ENCODE data around the gene C13orf46.
"Not testable (repeated sequence)": the region's sequence is repeated elsewhere in the genome, so short reads cannot be mapped to it uniquely, and the experiment has no call there.

C13orf46 gene

DNA sequence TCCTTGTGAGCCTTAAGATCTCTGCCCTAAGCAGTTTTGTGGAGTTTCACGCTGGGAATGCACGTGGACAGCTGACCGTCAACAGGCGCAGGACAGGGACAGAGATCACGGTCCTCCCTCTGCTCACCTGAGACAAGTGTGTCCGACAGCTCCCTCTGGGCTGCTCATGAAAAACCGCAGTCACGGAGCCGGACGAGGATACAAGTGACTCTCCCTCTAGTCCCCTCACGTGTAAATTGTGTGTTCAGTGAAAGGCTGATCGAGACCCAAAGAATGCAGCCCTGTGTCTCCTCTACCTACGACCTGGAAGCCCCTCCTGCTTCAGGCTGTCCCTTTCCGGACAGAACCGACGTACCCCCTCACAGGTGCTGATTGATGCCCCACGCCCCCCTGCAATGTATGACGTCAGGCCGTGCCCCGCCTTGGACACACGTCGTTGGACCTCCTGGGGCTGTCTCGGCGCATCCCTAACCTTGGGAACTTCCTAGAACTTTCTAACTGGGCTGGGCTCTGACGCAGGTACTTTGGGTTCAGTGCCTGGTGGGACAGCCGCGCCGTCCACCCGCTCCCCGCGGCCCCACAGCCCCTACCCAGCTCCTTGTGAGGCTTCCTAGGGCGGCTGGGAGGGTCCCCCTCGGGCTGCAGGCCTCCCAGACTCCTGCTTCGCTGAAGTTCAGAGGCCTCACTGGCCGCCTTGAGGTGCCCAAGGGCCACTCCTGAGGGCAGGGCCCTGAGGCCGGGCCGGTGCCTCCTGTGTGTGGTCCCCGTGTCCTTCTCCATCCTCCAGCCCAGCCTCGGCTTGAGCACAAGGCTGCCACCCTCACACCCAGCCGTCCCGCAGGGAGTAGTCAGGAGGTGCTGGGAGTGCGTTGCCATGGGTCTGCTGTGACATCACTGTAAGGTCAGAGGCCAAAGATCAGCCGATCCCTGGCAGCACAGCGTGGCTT lies at the start of gene C13orf46:
C13orf46 (minus strand) TSS at position 859 of the 947 bp plus-strand sequence; CDS start at position 780, 79 bp downstream.
- DNase-seq: no peak

DNA sequence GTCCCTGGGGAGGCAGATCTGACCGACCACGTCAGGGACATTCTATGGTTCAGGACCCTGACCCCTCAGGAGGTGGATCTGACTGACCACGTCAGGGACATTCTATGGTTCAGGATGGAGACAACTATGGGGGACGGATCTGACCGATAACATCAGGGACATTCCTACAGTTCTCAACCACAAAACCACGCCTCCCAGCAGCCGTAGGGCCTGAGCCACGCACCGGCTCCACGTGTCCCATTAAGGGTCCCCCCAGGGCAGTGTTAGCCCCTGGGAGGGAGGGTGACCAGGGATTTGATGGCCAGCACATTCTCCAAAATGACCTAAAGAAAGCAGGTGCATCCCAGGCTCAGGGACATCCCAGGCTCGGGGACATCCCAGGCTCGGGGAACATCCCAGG lies 49.0 kb upstream of the C13orf46 start:
- no peak for DNase-seq

DNA sequence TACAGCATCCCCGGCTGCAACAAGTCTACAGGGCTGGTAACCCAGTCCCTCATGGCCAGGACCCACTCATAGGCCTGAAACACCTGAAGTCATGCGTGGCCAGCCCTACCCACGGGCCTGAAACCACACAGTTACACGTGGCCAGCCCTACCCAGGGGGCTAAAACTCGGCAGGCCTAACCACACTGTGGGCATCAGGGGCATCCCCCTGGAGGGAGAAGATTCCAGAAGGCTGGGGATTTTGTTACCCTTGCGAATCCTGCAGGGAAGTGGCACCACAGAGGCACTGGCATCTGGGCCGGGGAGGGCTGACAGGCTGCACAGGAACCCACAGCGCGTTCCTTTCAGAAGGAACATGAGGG lies 48.4 kb upstream of the C13orf46 start:
- DNase-seq: no peak

DNA sequence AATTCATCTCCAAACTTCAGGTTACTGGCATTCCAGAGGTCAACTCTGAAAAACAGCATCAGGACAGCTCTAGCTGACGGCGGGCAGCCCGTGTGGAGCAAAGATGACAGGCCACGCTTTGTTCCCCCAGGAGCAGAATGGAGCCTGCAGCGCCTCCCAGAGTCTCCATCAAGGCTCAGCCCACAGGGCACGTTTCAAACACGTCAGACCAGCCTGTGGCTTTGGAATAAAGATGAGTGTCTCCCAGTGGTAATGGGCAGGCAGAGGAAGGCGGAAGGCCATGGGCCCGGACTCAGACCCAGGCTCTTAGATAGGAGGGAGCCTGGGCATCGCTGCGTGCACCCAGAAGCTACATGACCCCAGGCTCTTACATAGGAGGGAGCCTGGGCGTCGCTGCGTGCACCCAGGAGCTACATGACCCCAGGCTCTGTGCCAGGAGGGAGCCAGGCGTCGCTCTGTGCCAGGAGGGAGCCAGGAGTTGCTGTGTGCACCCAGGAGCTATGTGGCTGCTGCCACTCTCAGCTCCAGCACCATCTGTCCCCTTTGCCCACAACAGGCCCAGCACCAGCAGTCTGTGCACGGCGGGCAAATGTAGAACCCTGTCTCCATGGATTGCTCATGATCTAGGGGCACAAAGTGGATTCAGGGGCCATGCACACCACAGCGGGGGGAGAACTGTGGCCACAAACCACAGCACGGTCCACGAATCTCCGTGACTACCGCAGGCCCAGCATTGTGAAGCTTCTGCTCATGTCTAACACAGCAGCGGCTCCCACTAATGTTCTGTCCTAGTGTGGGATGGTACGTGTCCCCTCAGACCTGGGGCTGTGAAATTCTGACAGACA lies 47.8 kb upstream of the C13orf46 start:
- no peak for DNase-seq

DNA sequence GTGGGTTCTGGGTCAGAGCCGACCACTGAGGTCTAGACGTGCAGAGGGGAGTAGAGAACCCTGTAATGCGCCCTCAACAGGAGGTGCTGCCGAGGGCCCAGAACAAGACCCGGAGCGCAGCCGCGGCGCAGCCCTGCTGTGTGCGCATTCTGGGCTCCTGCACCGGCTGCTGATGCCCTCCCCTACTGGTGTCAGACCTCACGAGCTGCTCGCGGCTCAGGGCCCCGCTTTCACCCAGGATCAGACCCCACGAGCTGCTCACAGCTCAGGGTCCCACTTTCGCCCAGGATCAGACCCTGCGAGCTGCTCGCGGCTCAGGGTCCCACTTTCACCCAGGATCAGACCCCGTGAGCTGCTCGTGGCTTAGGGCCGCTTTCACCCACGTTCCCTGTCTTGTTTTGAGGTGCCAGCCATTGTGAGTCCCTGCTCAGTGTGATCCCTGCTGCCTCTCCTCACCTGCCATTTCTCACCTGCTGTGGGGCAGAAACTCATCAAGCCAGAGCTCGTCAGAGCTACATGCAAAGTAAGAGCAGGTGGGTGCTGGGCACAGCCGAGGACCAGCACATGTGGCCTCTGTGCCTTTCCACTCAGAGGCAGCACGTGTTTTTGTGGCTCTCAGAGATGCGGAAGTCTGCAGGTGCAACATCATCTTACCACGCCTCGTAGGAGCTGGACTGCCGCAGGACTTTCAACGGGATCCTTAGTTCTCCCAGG lies 47.0 kb upstream of the C13orf46 start:
- DNase-seq: no peak

DNA sequence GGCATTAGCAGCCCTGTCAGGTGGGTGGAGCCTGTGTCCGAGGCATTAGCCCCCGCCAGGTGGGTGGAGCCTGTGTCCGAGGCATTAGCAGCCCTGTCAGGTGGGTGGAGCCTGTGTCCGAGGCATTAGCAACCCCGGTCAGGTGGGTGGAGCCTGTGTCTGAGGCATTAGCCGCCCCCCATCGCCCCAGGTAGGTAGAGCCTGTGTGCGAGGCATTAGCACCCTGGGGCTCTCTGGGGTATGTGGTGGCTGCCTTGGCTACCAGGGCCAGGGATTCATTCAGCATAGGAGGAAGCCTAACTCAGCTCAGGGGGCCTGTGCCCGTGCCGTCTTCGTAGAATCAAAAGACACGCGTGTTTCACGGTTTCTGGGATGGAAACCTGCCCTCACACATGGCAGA lies 46.3 kb upstream of the C13orf46 start:
- DNase-seq: not testable (repeated sequence)

DNA sequence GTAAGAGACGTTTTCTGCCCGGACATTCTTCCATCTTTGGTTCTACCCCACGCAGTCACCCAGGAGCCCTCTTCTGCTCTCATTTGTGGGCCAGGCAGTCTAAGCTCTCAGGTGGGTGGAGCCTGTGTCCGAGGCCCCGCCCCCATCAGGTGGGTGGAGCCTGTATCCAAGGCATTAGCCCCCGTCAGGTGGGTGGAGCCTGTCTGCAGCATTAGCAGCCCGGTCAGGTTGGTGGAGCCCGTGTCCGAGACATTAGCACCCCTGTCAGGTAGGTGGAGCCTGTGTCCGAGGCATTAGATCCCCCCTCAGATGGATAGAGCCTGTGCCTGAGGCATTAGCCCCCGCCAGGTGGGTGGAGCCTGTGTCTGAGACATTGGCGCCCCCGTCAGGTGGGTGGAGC lies 45.5 kb upstream of the C13orf46 start:
- DNase-seq: peak; percentile 47

DNA sequence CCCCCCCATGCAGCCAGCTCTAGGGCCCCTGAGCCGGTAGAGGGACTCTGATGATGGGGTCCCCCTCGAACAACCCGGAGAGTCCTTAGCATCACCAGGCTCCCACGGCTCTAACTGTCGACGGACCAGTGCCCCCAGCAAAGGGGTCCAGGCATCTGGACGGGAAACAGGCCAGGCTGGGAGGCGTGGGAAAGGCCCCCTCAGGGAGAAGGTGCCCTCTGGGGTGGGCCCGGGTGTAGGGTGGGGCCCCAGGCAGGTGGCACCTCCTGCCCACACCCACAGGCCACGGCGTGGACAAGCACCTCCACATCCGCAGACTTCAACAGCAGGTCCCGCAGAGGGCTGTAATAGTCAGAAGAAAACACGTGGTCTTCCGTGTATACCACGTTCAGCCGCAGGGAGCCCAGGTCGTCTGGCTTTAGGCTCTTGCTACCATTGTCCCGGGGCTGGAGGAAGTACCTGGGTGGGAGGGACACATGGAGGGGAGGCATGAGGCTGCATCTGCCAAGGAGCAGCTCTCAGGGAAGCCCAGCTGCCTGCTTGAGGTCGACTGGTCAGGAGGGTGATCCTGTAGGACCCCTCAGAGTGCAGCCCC lies 44.7 kb upstream of the C13orf46 start:
- DNase-seq: no peak

DNA sequence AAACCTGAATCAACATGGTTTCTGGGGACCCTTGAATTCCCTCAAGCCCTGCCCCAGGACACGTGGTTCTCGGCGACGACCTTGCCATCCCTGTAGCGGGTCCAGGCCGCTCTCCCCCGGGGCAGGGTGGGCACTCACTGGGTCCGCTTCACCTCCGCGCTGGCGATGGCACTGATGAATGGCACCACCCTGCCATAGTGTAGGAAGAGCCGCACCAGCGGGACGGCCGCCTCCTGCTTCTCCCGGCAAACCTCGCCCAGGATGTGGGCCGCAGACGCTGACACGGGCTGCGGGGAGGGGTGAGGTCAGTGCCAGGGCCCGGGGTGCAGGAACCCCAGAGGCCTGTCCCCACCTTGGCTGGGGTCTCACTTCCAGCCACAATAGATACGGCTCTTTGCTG lies 44.1 kb upstream of the C13orf46 start:
- no peak for DNase-seq

DNA sequence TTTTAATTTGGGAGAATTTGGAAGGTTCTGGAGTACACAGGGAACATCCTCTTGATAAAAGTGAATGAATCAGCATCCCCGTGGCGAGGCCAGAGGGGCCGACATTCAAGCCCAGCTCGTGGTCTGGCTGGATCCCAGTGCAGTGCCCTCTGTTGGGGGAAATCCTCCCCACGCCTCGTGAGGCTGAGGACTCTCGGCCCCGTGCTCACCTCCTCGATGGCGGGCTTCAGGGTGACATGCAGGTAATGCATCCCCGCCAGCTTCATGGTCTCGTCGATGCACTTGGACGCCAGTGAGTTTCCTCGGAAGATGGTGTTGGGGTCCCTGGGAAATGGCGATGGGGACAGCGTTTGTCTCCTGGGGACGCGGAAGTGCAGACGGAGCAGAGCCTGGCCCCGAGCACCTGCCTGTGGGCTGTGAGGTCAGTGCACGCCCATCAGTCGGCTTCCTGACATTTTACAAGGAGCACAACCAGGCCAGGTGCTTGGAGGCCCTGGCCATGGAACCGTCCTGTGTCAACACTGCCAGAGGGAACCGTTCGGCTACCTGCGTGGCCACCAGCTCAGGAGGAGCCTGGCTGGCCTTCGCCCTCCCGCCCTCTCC lies 43.3 kb upstream of the C13orf46 start:
- DNase-seq: no peak

DNA sequence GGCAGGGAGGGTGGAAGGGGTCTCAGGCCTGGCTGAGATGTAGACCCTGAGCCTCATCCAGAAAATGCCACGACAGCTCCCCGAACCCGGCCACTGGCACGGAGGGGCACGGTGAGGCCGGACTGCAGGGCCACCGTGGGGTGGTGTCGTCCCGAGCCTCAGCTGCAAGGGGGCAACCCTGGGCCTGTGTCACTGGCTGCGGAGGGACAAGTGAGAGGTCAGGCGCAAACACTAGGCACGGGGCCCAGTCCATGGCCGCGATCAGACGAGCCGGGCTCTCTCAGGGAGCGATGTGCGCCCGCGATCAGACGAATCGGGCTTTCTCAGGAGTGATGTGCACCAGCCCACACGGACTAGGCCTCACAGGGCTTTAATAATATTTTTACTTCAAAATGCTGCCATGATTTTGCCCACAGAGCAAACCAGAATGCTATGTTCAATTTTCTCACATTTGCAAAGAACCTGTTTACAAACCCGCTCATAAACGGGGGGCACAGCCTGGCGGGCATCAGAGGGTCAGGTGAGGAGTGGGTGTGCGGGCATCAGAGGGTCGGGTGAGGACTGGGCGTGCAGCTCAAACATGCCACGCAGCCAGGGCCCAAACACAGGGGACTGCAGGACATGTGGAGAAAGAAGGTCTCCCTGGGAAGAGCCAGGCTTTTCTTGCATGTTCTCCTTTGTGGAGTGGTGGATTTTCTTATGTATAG lies 42.6 kb upstream of the C13orf46 start:
- no peak for DNase-seq

DNA sequence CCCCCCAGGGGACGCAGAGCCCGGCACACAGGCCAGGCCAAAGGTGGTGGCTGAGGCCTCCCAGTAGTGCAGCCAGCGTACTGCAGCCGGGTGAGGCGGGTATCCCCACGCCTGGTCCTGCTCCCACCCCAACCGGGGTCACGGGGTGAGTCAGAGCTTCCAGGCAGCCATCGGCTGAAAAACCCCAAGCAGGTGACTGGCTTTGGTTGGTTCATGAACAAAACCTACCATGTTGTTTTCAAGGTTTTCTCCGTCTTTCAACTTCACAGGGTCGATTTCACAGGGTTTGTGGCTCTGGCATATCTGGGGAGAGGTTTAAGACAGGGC lies 42.1 kb upstream of the C13orf46 start:
- DNase-seq: no peak

DNA sequence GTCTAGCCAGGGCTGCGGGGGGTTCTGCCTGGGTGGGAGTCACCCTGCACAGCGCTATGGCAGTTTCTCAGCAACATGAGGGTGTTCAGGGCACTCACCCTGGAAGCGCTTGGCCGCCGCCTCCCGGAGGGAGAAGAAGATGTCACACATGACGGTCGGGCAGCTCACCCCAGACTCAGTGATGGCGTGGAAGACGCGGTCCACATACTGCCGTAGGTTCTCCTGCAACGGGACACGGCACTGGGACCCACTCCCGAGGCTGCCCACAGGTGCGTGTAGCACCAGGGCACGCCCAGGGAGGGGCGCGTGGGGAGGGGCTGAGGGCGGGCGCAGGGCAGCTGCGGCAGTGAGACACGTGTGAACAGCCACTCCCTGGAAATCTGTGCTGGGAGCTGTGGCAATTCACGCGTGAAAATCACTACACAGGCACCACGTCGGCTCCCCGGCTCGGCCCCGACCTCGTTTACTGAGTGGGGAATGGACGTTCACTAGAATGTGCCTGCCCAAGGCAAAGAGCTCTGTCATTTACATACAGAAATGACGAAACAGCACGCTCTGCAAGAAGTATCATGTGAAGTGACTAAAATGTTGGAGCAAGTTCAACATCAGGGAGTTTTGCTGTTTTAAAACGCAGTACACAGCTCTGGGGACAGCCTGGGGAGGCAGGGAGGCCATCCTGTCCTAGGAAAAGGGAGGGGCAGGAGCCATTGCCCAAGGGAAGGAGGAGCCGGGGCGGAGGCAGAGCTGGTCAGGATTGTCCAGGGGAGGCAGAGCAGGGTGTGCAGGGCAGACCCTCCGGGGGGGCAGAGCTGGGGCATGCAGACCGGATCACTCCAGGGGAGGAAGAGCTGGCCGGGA lies 41.5 kb upstream of the C13orf46 start:
- DNase-seq: no peak

DNA sequence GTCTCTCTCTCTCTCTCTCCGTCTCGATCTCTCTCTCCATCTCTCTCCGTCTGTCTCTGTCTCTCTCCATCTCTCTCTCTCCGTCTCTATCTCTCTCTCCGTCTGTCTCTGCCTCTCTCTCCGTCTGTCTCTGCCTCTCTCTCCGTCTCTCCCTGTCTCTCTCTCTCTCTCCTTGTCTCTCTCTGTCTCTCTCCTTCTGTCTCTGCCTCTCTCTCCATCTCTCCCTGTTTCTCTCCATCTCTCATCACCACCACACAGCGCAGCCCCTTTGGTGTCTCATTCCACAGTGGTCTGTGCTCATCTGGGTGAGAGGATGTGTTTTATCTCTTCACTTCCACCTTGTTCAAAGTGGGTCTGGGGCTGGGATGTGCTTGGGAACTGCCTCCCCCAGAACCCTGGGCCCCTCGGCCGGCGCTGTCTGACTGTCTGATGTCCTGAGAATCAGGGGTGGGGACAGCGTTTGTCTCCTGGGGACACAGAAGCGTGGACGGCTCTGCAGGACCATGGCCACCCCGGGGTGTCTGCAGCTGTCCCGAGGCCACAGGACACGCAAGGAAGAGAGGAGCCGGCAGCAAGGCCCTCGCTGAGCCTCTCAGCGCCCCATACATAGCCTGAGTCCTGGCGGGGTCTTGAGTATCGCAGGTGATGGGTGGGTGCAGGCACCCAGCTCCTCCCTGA lies 40.2 kb upstream of the C13orf46 start:
- no peak for DNase-seq

DNA sequence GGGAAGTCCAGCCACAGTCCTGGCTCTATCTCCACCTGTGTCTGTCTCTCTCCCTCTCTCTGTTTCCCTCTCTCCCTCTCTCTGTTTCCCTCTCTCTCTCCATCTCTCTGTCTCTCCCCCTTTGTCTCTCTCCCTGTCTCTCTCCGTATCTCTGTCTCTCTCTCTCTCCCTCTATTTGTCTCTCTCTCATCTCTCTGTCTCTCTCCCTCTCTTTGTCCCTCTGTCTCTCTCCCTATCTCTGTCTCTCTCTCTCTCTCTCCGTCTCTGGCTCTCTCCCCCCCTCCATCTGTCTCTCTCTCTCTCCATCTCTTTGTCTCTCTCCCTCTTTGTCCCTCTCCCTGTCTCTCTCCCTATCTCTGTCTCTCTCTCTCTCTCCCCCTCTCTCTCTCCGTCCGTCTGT lies 39.5 kb upstream of the C13orf46 start:
- no peak for DNase-seq

DNA sequence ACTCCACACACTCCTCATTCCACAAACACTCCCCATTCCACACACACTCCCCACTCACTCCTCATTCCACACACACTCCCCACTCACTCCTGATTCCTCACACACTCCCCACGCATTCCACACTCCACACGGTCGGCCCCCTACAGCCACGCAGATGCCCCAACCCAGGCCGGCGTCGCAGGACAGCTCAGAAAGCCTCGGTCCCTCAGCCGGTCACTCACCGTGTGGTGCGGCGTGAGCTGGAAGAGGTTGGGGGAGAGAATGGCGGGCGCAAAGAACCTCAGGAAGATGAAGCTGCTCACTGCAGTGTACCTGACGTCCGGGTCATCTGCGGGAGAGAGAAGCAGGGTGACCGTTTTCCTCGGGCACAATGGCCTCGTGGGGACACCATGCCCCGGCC lies 39.0 kb upstream of the C13orf46 start:
- DNase-seq: no peak

DNA sequence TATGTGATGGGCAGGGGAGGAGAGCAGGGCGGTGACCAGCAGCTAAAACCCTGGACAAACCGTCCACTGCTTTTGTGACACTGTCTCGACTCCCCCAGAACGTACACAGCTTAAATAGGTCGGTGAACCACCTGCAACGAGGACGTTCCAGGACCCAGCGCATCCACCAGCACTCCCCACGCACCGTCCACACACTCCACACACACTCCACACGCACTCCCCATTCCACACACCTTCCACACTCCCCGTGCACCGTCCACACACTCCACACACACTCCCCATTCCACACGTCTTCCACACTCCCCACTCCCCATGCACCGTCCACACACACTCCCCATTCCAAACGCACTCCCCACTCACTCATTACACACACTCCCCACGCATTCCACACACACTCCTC lies 38.3 kb upstream of the C13orf46 start:
- no peak for DNase-seq

DNA sequence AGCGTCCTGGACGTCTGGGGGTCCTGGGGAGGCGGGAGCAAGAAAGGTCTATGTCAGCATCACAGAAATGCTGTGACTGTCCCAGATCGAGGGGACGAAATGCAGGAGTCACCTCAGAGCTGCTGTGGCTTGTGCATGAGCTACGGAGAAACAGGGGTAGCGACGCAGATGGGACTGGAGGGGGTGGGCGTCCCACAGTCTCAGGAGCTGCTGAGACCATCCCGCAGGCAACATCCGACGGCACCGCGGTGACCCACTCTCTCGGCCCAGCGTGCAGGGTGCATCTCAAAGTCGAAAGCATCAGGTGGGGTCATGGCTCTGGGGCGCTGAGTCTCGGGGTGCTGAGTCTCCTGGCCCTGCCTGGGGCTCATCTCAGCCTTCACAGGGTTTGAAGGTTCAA lies 37.4 kb upstream of the C13orf46 start:
- DNase-seq: no peak

DNA sequence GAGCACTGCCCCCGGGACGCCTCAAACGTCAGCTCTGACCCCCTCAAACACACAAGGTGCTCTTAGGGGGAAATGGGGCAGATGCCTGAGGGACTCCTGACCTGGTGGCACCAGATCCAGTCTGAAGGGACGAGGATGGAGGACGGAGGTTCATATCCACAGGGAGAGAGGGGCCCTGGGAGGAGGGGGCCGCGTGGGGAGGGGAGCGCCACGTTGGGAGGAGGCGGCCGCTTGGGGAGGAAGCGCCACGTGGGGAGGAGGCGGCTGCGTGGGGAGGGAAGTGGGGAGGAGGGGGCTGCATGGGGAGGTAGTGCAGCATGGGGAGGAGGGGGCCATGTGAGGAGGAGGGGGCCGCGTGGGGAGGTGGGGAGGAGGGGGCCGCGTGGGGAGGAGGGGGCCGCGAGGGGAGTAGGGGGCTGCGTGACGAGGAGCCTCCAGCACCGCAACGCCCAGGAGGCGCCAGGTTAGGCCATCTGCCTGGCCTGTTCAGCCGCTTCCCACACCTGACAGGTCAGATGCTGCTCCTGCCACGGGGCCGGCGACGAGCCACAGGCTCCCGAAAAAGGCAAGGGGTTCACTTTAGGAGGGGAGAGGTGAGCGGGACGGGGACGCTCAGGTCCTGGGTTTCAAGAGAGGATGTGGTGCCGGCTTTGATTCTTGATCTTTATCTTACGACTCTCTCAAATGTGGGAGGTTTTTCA lies 36.7 kb upstream of the C13orf46 start:
- DNase-seq: no peak

Data from activated CD8-positive, alpha-beta memory T cell treated with anti-CD3 and anti-CD28 coated beads, Interleukin-2, amount 50 U/mL, for 4 hours (primary cell).